H1 (cell line): ENCODE data around the gene RNF4.

ENCODE experiments used
- EZH2 ChIP-seq: fragments of 200-600 bp; sonication (generic); IDR thresholded peaks from 2 replicates; pipeline ENCODE4 v1.7.1; 2012; ENCODE audit warnings: low read depth, mild to moderate bottlenecking, moderate library complexity, low read length, inconsistent platforms; ENCODE audit not compliant: severe bottlenecking
- HDAC2 ChIP-seq, 2 experiments: fragments of 300-600 bp in 1 of 2; sonication (generic) in 1 of 2; IDR thresholded peaks; 2 replicates each; pipeline ENCODE4 v1.6.1; 2011 to 2012; ENCODE audit warnings: low read depth in 2 of 2, low read length in 2 of 2, mild to moderate bottlenecking in 2 of 2, moderate library complexity in 2 of 2, borderline replicate concordance in 1 of 2, inconsistent platforms in 1 of 2
- HDAC6 ChIP-seq: IDR thresholded peaks from one replicate; pipeline ENCODE4 v1.7.1; 2012; ENCODE audit warnings: low read depth, mild to moderate bottlenecking, inconsistent platforms, low read length, moderate library complexity
- MAX ChIP-seq: IDR thresholded peaks from 2 replicates; pipeline ENCODE4 v1.6.1; 2012; ENCODE audit warnings: inconsistent platforms

- TF ChIP-seq MAX (no peak), HDAC6 (no peak), EZH2 (no peak), HDAC2 (IDR thresholded peaks at IDR 0.05; ENCODE audit: borderline replicate concordance in 1 of 2, low read depth in 2 of 2, low read length in 2 of 2) (no peak)
Observed at GRCh38 chr4:2560167-2560566, 91.3 kb downstream of the RNF4 start.
